ENCODE measurements around the gene SLC22A17.

GRCh38 chr14:23378612-23379220 lies 26.0 kb upstream of the SLC22A17 start:
- TF ChIP-seq CTCF (IDR thresholded peaks at IDR 0.05) (no peak), POLR2A (IDR thresholded peaks at IDR 0.05) (no peak)

Measured in right lobe of liver (tissue), 4 donors.